ENCODE measurements around the gene SLC25A6.
"Not testable (repeated sequence)": the region's sequence is repeated elsewhere in the genome, so short reads cannot be mapped to it uniquely, and the experiment has no call there.

Gene SLC25A6

GRCh38 chrX:1389993-1390285, 2.0 kb downstream of the SLC25A6 start:
- no peak overlapping the region for H3K27ac Mint-ChIP-seq
- H3K4me1 Mint-ChIP-seq (ENCODE audit: low read depth): peaks cover 66% of the 10 kb centered on the region
- no peaks in the 10 kb centered on the region for H3K9me3 Mint-ChIP-seq
- H3K4me3 Mint-ChIP-seq: peak overlapping the region; percentile 55
- no peaks in the 10 kb centered on the region for H3K27me3 Mint-ChIP-seq
- intact Hi-C loops (cut with micrococcal nuclease): loop anchor here (5.0 kb wide), 2 partner anchors 58 to 143 kb away; no protein-coding TSS in a partner anchor
- peaks cover 93% of the 10 kb centered on the region for H3K36me3 Mint-ChIP-seq (ENCODE audit: low read depth)

GRCh38 chrX:1389181-1389992, 2.5 kb downstream of the SLC25A6 start:
- peak overlapping the region; percentile 23 for H3K4me3 Mint-ChIP-seq
- H3K9me3 Mint-ChIP-seq: no peaks in the 10 kb centered on the region
- no peak overlapping the region for H3K27ac Mint-ChIP-seq
- no peaks in the 10 kb centered on the region for H3K27me3 Mint-ChIP-seq
- peaks cover 94% of the 10 kb centered on the region for H3K36me3 Mint-ChIP-seq (ENCODE audit: low read depth)
- peaks cover 67% of the 10 kb centered on the region for H3K4me1 Mint-ChIP-seq (ENCODE audit: low read depth)
- intact Hi-C loops (cut with micrococcal nuclease): no loop called here

- H3K36me3 Mint-ChIP-seq (ENCODE audit: low read depth): peaks cover 94% of the 10 kb centered on the region
- no peaks in the 10 kb centered on the region for H3K27me3 Mint-ChIP-seq
- H3K9me3 Mint-ChIP-seq: no peaks in the 10 kb centered on the region
- H3K4me1 Mint-ChIP-seq (ENCODE audit: low read depth): peaks cover 67% of the 10 kb centered on the region
- H3K4me3 Mint-ChIP-seq: no peak overlapping the region
- intact Hi-C loops (cut with micrococcal nuclease): no loop called here
- H3K27ac Mint-ChIP-seq: no peak overlapping the region
Observed at GRCh38 chrX:1388651-1389050, 3.3 kb downstream of the SLC25A6 start.

GRCh38 chrX:1387141-1387776, 4.7 kb downstream of the SLC25A6 start:
- H3K27me3 Mint-ChIP-seq: no peaks in the 10 kb centered on the region
- peaks cover 70% of the 10 kb centered on the region for H3K4me1 Mint-ChIP-seq (ENCODE audit: low read depth)
- no peaks in the 10 kb centered on the region for H3K9me3 Mint-ChIP-seq
- H3K36me3 Mint-ChIP-seq (ENCODE audit: low read depth): peaks cover 98% of the 10 kb centered on the region
- H3K4me3 Mint-ChIP-seq: no peak overlapping the region
- intact Hi-C loops (cut with micrococcal nuclease): no loop called here
- H3K27ac Mint-ChIP-seq: peak overlapping the region; percentile 43

- peaks cover 73% of the 10 kb centered on the region for H3K4me1 Mint-ChIP-seq (ENCODE audit: low read depth)
- peaks cover 100% of the 10 kb centered on the region for H3K36me3 Mint-ChIP-seq (ENCODE audit: low read depth)
- H3K4me3 Mint-ChIP-seq: no peak overlapping the region
- H3K27ac Mint-ChIP-seq: no peak overlapping the region
- intact Hi-C loops (cut with micrococcal nuclease): no loop called here
- no peaks in the 10 kb centered on the region for H3K27me3 Mint-ChIP-seq
- no peaks in the 10 kb centered on the region for H3K9me3 Mint-ChIP-seq
Observed at GRCh38 chrX:1386338-1387127, 5.4 kb downstream of the SLC25A6 start.

GRCh38 chrX:1385253-1386223, 6.4 kb downstream of the SLC25A6 start:
- no peaks in the 10 kb centered on the region for H3K9me3 Mint-ChIP-seq
- no peak overlapping the region for H3K27ac Mint-ChIP-seq
- H3K4me3 Mint-ChIP-seq: no peak overlapping the region
- intact Hi-C loops (cut with micrococcal nuclease): no loop called here
- peaks cover 71% of the 10 kb centered on the region for H3K4me1 Mint-ChIP-seq (ENCODE audit: low read depth)
- peaks cover 100% of the 10 kb centered on the region for H3K36me3 Mint-ChIP-seq (ENCODE audit: low read depth)
- no peaks in the 10 kb centered on the region for H3K27me3 Mint-ChIP-seq

GRCh38 chrX:1384658-1385252, 7.2 kb downstream of the SLC25A6 start:
- H3K36me3 Mint-ChIP-seq (ENCODE audit: low read depth): peaks cover 97% of the 10 kb centered on the region
- no peaks in the 10 kb centered on the region for H3K9me3 Mint-ChIP-seq
- H3K4me3 Mint-ChIP-seq: no peak overlapping the region
- no peaks in the 10 kb centered on the region for H3K27me3 Mint-ChIP-seq
- intact Hi-C loops (cut with micrococcal nuclease): no loop called here
- no peak overlapping the region for H3K27ac Mint-ChIP-seq
- H3K4me1 Mint-ChIP-seq (ENCODE audit: low read depth): peaks cover 68% of the 10 kb centered on the region

GRCh38 chrX:1380672-1381233, 11.2 kb downstream of the SLC25A6 start:
- Mint-ChIP-seq H3K27me3 (no peaks in the 10 kb centered on the region), H3K27ac (peak overlapping the region; percentile 30), H3K9me3 (no peaks in the 10 kb centered on the region), H3K36me3 (ENCODE audit: low read depth) (peaks cover 88% of the 10 kb centered on the region), H3K4me3 (no peak overlapping the region), H3K4me1 (ENCODE audit: low read depth) (peaks cover 39% of the 10 kb centered on the region)
- intact Hi-C loops (cut with micrococcal nuclease): no loop called here

GRCh38 chrX:1378306-1378759, 13.6 kb downstream of the SLC25A6 start:
- Mint-ChIP-seq H3K36me3 (ENCODE audit: low read depth) (peaks cover 64% of the 10 kb centered on the region), H3K9me3 (no peaks in the 10 kb centered on the region), H3K27me3 (no peaks in the 10 kb centered on the region), H3K4me1 (ENCODE audit: low read depth) (peaks cover 23% of the 10 kb centered on the region), H3K4me3 (no peak overlapping the region), H3K27ac (no peak overlapping the region)
- intact Hi-C loops (cut with micrococcal nuclease): no loop called here

GRCh38 chrX:1368385-1368698, 23.6 kb downstream of the SLC25A6 start:
- Mint-ChIP-seq H3K4me1 (ENCODE audit: low read depth) (no peaks in the 10 kb centered on the region), H3K4me3 (no peak overlapping the region), H3K36me3 (ENCODE audit: low read depth) (peaks cover 27% of the 10 kb centered on the region), H3K9me3 (no peaks in the 10 kb centered on the region), H3K27ac (no peak overlapping the region), H3K27me3 (no peaks in the 10 kb centered on the region)
- intact Hi-C loops (cut with micrococcal nuclease): no loop called here

- H3K27ac Mint-ChIP-seq; H3K27me3 Mint-ChIP-seq; H3K4me1 Mint-ChIP-seq (ENCODE audit: low read depth); intact Hi-C loops (cut with micrococcal nuclease); H3K9me3 Mint-ChIP-seq; H3K4me3 Mint-ChIP-seq: not testable (repeated sequence)
- H3K36me3 Mint-ChIP-seq (ENCODE audit: low read depth): peaks cover 45% of the 10 kb centered on the region
Observed at GRCh38 chrX:1366363-1366762, 25.6 kb downstream of the SLC25A6 start.

- H3K4me3 Mint-ChIP-seq: no peak overlapping the region
- H3K9me3 Mint-ChIP-seq: no peaks in the 10 kb centered on the region
- no peaks in the 10 kb centered on the region for H3K27me3 Mint-ChIP-seq
- H3K4me1 Mint-ChIP-seq (ENCODE audit: low read depth): peaks cover 13% of the 10 kb centered on the region
- peak overlapping the region; percentile 6 for H3K27ac Mint-ChIP-seq
- intact Hi-C loops (cut with micrococcal nuclease): no loop called here
- peaks cover 69% of the 10 kb centered on the region for H3K36me3 Mint-ChIP-seq (ENCODE audit: low read depth)
Observed at GRCh38 chrX:1361910-1362309, 30.0 kb downstream of the SLC25A6 start.

- H3K27me3 Mint-ChIP-seq: no peaks in the 10 kb centered on the region
- peaks cover 13% of the 10 kb centered on the region for H3K4me1 Mint-ChIP-seq (ENCODE audit: low read depth)
- intact Hi-C loops (cut with micrococcal nuclease): no loop called here
- no peak overlapping the region for H3K27ac Mint-ChIP-seq
- no peak overlapping the region for H3K4me3 Mint-ChIP-seq
- peaks cover 76% of the 10 kb centered on the region for H3K36me3 Mint-ChIP-seq (ENCODE audit: low read depth)
- H3K9me3 Mint-ChIP-seq: no peaks in the 10 kb centered on the region
Observed at GRCh38 chrX:1361275-1361674, 30.6 kb downstream of the SLC25A6 start.

All from dendritic cell treated with granulocyte-macrophage colony-stimulating factor and Interleukin-4, amounts not matched to agents 40 ng/mL and 50 ng/mL, for 4 days (primary cell).